ENCODE results near the gene SLPI.

- no peak for TF ChIP-seq CTCF (conservative IDR thresholded peaks at IDR 0.05)
- TF ChIP-seq ZFX (IDR thresholded peaks at IDR 0.05), result no peak
Observed at GRCh38 chr20:45297786-45298497, 43.6 kb upstream of the SLPI start.
